SK-N-SH (cell line): ENCODE measurements around the gene SOX13. TPM values are rescaled to one million over a fixed set of nuclear protein-coding genes. Genes with fewer than 3 reads are reported as not detected.

Experiments
- CTCF ChIA-PET: fragments of 300-600, 350-600 bp; formaldehyde crosslinking; extraction: SDS; loops from one replicate; lab custom pipeline; 2021; lab: Yijun Ruan, JAX
- POLR2A ChIA-PET: fragments of 350-600 bp; sonication (Branson Sonifier 250); formaldehyde crosslinking; extraction: SDS; loops from one replicate; lab custom pipeline; 2020; ENCODE audit warnings: antibody characterized with exemption, inconsistent platforms; lab: Yijun Ruan, JAX
- DNase-seq: peaks from one replicate; pipeline ENCODE4 v3.0.0; 2012
- H2AFZ ChIP-seq: fragments of 200-600 bp; sonication (generic); 2 replicates; pipeline ENCODE4 v1.8.1; 2016; ENCODE audit warnings: antibody characterized with exemption, mild to moderate bottlenecking, low read depth
- H3F3A ChIP-seq: fragments of 200-600 bp; sonication (generic); replicated peaks from 2 replicates; pipeline ENCODE3; 2016; ENCODE audit warnings: antibody characterized with exemption, mild to moderate bottlenecking; ENCODE audit not compliant: insufficient read depth
- H3K27ac ChIP-seq, 2 experiments: fragments of 200-500 bp in 1 of 2; fragments of 200-600 bp in 1 of 2; sonication (Bioruptor generic) in 1 of 2; sonication (generic), shearing (Covaris generic) in 1 of 2; 2 replicates each; pipeline versions ENCODE4 v1.5.1 to v1.6.1; 2014 to 2016; ENCODE audit warnings: low read depth in 2 of 2, inconsistent platforms in 1 of 2, low read length in 1 of 2, mild to moderate bottlenecking in 1 of 2, mixed read lengths in 1 of 2
- H3K27me3 ChIP-seq: fragments of 200-600 bp; sonication (generic), shearing (Covaris generic); 2 replicates; pipeline ENCODE4 v1.6.1; 2016; ENCODE audit warnings: mixed run types; ENCODE audit not compliant: insufficient read depth
- H3K36me3 ChIP-seq, 2 experiments: fragments of 200-500 bp in 1 of 2; fragments of 200-600 bp in 1 of 2; sonication (Bioruptor generic) in 1 of 2; sonication (generic) in 1 of 2; replicated peaks in 1 of 2; 2 replicates each; pipeline versions ENCODE3 to v1.5.1; 2014 to 2016; ENCODE audit warnings: low read length in 1 of 2, mild to moderate bottlenecking in 1 of 2; ENCODE audit not compliant: insufficient read depth in 2 of 2, control insufficient read depth in 1 of 2
- H3K4me1 ChIP-seq, 2 experiments: fragments of 200-500 bp in 1 of 2; fragments of 200-600 bp in 1 of 2; sonication (Bioruptor generic) in 1 of 2; sonication (generic), shearing (Covaris generic) in 1 of 2; 2 replicates each; pipeline versions ENCODE4 v1.5.1 to v1.6.1; 2014 to 2016; ENCODE audit warnings: low read depth in 1 of 2, low read length in 1 of 2, mixed run types in 1 of 2; ENCODE audit not compliant: insufficient read depth in 2 of 2, control insufficient read depth in 1 of 2
- H3K4me2 ChIP-seq: fragments of 200-600 bp; sonication (generic), shearing (Covaris generic); 2 replicates; pipeline ENCODE4 v1.6.1; 2017; ENCODE audit warnings: mixed run types
- H3K4me3 ChIP-seq, 2 experiments: fragments of 200-500 bp in 1 of 2; fragments of 200-600 bp in 1 of 2; sonication (Bioruptor generic) in 1 of 2; sonication (generic), shearing (Covaris generic) in 1 of 2; 2 replicates each; pipeline versions ENCODE4 v1.5.1 to v1.8.1; 2014 to 2016; ENCODE audit warnings: low read depth in 2 of 2, inconsistent platforms in 1 of 2, low read length in 1 of 2, mild to moderate bottlenecking in 1 of 2, mixed read lengths in 1 of 2, moderate library complexity in 1 of 2
- H3K79me2 ChIP-seq: fragments of 200-600 bp; sonication (generic); 2 replicates; pipeline ENCODE4 v1.8.1; 2017; ENCODE audit warnings: mild to moderate bottlenecking; ENCODE audit not compliant: insufficient read depth
- H3K9ac ChIP-seq: fragments of 200-600 bp; sonication (generic); 2 replicates; pipeline ENCODE4 v1.6.1; 2017; ENCODE audit warnings: mixed run types
- H3K9me2 ChIP-seq: fragments of 200-600 bp; sonication (generic); 2 replicates; pipeline ENCODE4 v1.6.1; 2017; ENCODE audit warnings: mixed run types
- H3K9me3 ChIP-seq: fragments of 200-600 bp; sonication (generic); 2 replicates; pipeline ENCODE4 v1.6.1; 2017; ENCODE audit warnings: mixed run types, mild to moderate bottlenecking, moderate library complexity
- H4K20me1 ChIP-seq: fragments of 200-600 bp; sonication (generic); 2 replicates; pipeline ENCODE4 v1.6.1; 2017; ENCODE audit warnings: mild to moderate bottlenecking, mixed run types; ENCODE audit not compliant: insufficient read depth
- CHD2 ChIP-seq: fragments of 150-350 bp; IDR thresholded peaks from 2 replicates; pipeline ENCODE4 v1.6.1; 2018; ENCODE audit warnings: low read length; ENCODE audit not compliant: partially characterized antibody
- EP300 ChIP-seq, 2 experiments: IDR thresholded peaks; 2 replicates each; pipeline versions ENCODE4 v1.4.0 to v1.6.1; 2012; ENCODE audit warnings: borderline replicate concordance in 1 of 2, low read depth in 1 of 2, low read length in 1 of 2
- FOXJ3 ChIP-seq: sonication (generic); formaldehyde crosslinking; IDR thresholded peaks from 2 replicates; pipeline ENCODE4 v1.5.1; 2020; ENCODE audit warnings: mild to moderate bottlenecking, missing genetic modification reagents
- GATA2 ChIP-seq: sonication (generic); formaldehyde crosslinking; IDR thresholded peaks from 2 replicates; pipeline ENCODE4 v1.5.0; 2020; ENCODE audit warnings: mild to moderate bottlenecking, missing genetic modification reagents
- JUND ChIP-seq: IDR thresholded peaks from 2 replicates; pipeline ENCODE4 v1.4.0; 2012
- MEF2A ChIP-seq: IDR thresholded peaks from 2 replicates; pipeline ENCODE4 v1.4.0; 2012; ENCODE audit warnings: low read depth, borderline replicate concordance
- NFIC ChIP-seq: IDR thresholded peaks from 2 replicates; pipeline ENCODE4 v1.4.0; 2012; ENCODE audit warnings: borderline replicate concordance
- NRF1 ChIP-seq: IDR thresholded peaks from 2 replicates; pipeline ENCODE4 v1.6.1; 2012; ENCODE audit warnings: low read depth, mild to moderate bottlenecking, low read length
- POLR2AphosphoS5 ChIP-seq: IDR thresholded peaks from 2 replicates; pipeline ENCODE4 v1.6.1; 2012; ENCODE audit warnings: low read depth, low read length
- RAD21 ChIP-seq: IDR thresholded peaks from 2 replicates; pipeline ENCODE4 v1.6.1; 2012; ENCODE audit warnings: mild to moderate bottlenecking, low read length
- TAF1 ChIP-seq: IDR thresholded peaks from 2 replicates; pipeline ENCODE4 v1.6.1; 2012; ENCODE audit warnings: low read depth, mild to moderate bottlenecking, low read length, moderate library complexity, borderline replicate concordance
- TCF12 ChIP-seq: IDR thresholded peaks from 2 replicates; pipeline ENCODE4 v1.4.0; 2012
- TEAD4 ChIP-seq: IDR thresholded peaks from 2 replicates; pipeline ENCODE4 v1.4.0; 2012; ENCODE audit warnings: mild to moderate bottlenecking, borderline replicate concordance; ENCODE audit not compliant: insufficient read depth
- YY1 ChIP-seq: IDR thresholded peaks from 2 replicates; pipeline ENCODE4 v1.4.0; 2012; ENCODE audit warnings: low read depth, mild to moderate bottlenecking
- WGBS: methylation state at CpG from one replicate; pipeline ENCODE4 v1.1.6; 2017; ENCODE audit warnings: low lambda C conversion rate; 5-methylcytosine and 5-hydroxymethylcytosine counted together
- polyA plus RNA-seq, 3 experiments: library from polyadenylated mRNA; depleted of rRNA; stranded (reverse); fragments of >200 nt; gene quantifications; 2 replicates each; pipeline ENCODE4 v1.2.3, GENCODE V29; 2012
- TF ChIP-seq, protein P1 (sequence below): fragments of 150-350 bp; IDR thresholded peaks from 2 replicates; pipeline ENCODE4 v1.6.1; 2017; ENCODE audit warnings: antibody characterized with exemption, low read length, low read depth, borderline replicate concordance
- TF ChIP-seq, protein P2 (sequence below): IDR thresholded peaks from 2 replicates; pipeline ENCODE4 v1.6.1; 2012; ENCODE audit warnings: mild to moderate bottlenecking, low read depth, low read length, moderate library complexity
- TF ChIP-seq, protein P3 (sequence below): IDR thresholded peaks from 2 replicates; pipeline ENCODE4 v1.4.0; 2012; ENCODE audit warnings: low read depth, borderline replicate concordance
- TF ChIP-seq, protein P4 (sequence below): IDR thresholded peaks from 2 replicates; pipeline ENCODE4 v1.4.0; 2012; ENCODE audit warnings: low read depth
- TF ChIP-seq, protein P5 (sequence below): fragments of 150-350 bp; IDR thresholded peaks from 2 replicates; pipeline ENCODE4 v1.6.1; 2016; ENCODE audit warnings: mild to moderate bottlenecking, low read depth, low read length

SOX13 gene
- polyA plus RNA-seq, 1 of the 3 experiments (the other 2 are of a cell fraction), result 10.6 TPM

DNA sequence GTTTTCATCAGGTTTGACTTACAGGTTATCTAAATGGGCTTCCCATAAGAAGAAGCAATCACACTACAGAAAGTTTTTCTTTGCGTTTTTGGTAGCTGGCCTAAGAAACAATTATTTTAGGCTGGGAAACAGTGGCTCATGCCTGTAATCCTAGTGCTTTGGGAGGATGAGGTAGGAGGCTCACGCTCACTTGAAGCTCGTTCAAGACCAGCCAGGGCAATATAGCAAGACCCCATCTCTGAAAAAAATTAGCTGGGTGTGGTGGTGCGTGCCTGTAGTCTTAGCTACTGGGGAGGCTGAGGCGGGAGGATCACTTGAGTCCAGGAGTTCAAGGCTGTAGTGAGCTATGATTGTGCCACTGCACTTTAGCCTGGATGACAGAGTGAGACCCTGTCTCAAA is 94.8 kb downstream of the SOX13 start:
- H3K4me3 ChIP-seq, result no peak overlapping the region
- TF ChIP-seq POLR2AphosphoS5, result no peak
- no peak for TF ChIP-seq CHD2
- TF ChIP-seq NFIC, result no peak
- TF ChIP-seq JUND, result no peak
- TF ChIP-seq, all 33 proteins: peak for 0
- ChIA-PET CTCF (interaction anchor here (0.6 to 20.5 kb wide), 6 partner anchors 11 to 231 kb away, joined by 3 to 302 read pairs (median 8); partner anchors contain the start of gene PLEKHA6), POLR2A (interaction anchor here (0.6 kb wide), 1 partner anchor 306 kb away, joined by 5 read pairs; no protein-coding TSS in a partner anchor)
- Histone ChIP-seq H3K4me1 (0 out of 4 replicates have a peak, but pooled peaks cover 0 to 3% of the 10 kb centered on the region in 2 experiments), H3K27me3 (no peaks in the 10 kb centered on the region), H3K9ac (no peak overlapping the region), H3F3A (no peaks in the 10 kb centered on the region), H4K20me1 (no peaks in the 10 kb centered on the region), H3K79me2 (no peaks in the 10 kb centered on the region), H2AFZ (no peak overlapping the region), H3K9me2 (no peaks in the 10 kb centered on the region), H3K27ac (no peak overlapping the region), H3K9me3 (0 out of 2 replicates have a peak, but pooled peaks cover 5% of the 10 kb centered on the region), H3K4me2 (no peak overlapping the region), H3K36me3 (no peaks in the 10 kb centered on the region)
- 46% methylated on average over 5 of the region's 5 CpGs for whole genome bisulfite sequencing
- no peak for DNase-seq

DNA sequence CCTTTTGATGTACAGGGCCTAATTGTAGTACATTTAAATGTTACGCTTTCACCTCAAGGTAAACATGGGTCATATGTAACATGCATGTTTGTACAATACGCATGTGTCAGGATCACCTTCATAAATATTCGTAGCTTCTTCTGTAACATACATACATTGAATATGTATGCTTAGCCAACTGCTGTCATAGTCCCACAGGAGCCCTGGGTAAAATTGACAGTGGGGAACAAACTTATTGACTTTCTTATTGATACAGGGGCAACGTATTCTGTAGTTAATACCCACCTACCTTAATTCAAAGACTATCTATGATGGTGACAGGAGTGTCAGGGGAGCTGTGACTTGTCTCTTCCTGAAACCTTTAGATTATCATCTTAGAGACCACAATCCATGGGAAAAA is 96.9 kb downstream of the SOX13 start:
- no peaks in the 10 kb centered on the region for H3K36me3 ChIP-seq
- 0 out of 2 replicates have a peak, but pooled peaks cover 5% of the 10 kb centered on the region for H3K9me3 ChIP-seq
- CTCF ChIA-PET, result interaction anchor here (0.6 to 20.5 kb wide), 4 partner anchors 36 to 246 kb away, joined by 3 to 302 read pairs (median 16); partner anchors contain the start of gene PLEKHA6
- POLR2A ChIA-PET, result no interaction called here
- TF ChIP-seq, protein P1, sequence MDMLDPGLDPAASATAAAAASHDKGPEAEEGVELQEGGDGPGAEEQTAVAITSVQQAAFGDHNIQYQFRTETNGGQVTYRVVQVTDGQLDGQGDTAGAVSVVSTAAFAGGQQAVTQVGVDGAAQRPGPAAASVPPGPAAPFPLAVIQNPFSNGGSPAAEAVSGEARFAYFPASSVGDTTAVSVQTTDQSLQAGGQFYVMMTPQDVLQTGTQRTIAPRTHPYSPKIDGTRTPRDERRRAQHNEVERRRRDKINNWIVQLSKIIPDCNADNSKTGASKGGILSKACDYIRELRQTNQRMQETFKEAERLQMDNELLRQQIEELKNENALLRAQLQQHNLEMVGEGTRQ, result no peak
- TF ChIP-seq GATA2 (CRISPR knock-in tag) (no peak), TAF1 (no peak), NRF1 (no peak), TCF12 (no peak), YY1 (no peak), TEAD4 (no peak), RAD21 (no peak), EP300 (IDR thresholded peaks at IDR 0.05; ENCODE audit: borderline replicate concordance in 1 of 2, low read depth in 1 of 2, low read length in 1 of 2) (no peak), MEF2A (no peak), NFIC (no peak), FOXJ3 (CRISPR knock-in tag) (no peak)
- TF ChIP-seq, protein P2, sequence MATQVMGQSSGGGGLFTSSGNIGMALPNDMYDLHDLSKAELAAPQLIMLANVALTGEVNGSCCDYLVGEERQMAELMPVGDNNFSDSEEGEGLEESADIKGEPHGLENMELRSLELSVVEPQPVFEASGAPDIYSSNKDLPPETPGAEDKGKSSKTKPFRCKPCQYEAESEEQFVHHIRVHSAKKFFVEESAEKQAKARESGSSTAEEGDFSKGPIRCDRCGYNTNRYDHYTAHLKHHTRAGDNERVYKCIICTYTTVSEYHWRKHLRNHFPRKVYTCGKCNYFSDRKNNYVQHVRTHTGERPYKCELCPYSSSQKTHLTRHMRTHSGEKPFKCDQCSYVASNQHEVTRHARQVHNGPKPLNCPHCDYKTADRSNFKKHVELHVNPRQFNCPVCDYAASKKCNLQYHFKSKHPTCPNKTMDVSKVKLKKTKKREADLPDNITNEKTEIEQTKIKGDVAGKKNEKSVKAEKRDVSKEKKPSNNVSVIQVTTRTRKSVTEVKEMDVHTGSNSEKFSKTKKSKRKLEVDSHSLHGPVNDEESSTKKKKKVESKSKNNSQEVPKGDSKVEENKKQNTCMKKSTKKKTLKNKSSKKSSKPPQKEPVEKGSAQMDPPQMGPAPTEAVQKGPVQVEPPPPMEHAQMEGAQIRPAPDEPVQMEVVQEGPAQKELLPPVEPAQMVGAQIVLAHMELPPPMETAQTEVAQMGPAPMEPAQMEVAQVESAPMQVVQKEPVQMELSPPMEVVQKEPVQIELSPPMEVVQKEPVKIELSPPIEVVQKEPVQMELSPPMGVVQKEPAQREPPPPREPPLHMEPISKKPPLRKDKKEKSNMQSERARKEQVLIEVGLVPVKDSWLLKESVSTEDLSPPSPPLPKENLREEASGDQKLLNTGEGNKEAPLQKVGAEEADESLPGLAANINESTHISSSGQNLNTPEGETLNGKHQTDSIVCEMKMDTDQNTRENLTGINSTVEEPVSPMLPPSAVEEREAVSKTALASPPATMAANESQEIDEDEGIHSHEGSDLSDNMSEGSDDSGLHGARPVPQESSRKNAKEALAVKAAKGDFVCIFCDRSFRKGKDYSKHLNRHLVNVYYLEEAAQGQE, result no peak
- TF ChIP-seq, protein P3, sequence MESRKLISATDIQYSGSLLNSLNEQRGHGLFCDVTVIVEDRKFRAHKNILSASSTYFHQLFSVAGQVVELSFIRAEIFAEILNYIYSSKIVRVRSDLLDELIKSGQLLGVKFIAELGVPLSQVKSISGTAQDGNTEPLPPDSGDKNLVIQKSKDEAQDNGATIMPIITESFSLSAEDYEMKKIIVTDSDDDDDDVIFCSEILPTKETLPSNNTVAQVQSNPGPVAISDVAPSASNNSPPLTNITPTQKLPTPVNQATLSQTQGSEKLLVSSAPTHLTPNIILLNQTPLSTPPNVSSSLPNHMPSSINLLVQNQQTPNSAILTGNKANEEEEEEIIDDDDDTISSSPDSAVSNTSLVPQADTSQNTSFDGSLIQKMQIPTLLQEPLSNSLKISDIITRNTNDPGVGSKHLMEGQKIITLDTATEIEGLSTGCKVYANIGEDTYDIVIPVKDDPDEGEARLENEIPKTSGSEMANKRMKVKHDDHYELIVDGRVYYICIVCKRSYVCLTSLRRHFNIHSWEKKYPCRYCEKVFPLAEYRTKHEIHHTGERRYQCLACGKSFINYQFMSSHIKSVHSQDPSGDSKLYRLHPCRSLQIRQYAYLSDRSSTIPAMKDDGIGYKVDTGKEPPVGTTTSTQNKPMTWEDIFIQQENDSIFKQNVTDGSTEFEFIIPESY, result no peak
- TF ChIP-seq, protein P4, sequence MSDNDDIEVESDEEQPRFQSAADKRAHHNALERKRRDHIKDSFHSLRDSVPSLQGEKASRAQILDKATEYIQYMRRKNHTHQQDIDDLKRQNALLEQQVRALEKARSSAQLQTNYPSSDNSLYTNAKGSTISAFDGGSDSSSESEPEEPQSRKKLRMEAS, result no peak
- TF ChIP-seq, protein P5, sequence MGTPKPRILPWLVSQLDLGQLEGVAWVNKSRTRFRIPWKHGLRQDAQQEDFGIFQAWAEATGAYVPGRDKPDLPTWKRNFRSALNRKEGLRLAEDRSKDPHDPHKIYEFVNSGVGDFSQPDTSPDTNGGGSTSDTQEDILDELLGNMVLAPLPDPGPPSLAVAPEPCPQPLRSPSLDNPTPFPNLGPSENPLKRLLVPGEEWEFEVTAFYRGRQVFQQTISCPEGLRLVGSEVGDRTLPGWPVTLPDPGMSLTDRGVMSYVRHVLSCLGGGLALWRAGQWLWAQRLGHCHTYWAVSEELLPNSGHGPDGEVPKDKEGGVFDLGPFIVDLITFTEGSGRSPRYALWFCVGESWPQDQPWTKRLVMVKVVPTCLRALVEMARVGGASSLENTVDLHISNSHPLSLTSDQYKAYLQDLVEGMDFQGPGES, result no peak
- DNase-seq, result no peak
- H3F3A ChIP-seq, result no peaks in the 10 kb centered on the region
- no peaks in the 10 kb centered on the region for H3K27me3 ChIP-seq
- 75% methylated on average over 4 of the region's 4 CpGs for WGBS
- H3K79me2 ChIP-seq, result no peaks in the 10 kb centered on the region
- H3K4me1 ChIP-seq, result 0 out of 4 replicates have a peak, but pooled peaks cover 0 to 3% of the 10 kb centered on the region in 2 experiments
- H4K20me1 ChIP-seq, result no peaks in the 10 kb centered on the region
- H3K4me2 ChIP-seq, result no peak overlapping the region
- H2AFZ ChIP-seq, result no peak overlapping the region
- no peak overlapping the region for H3K9ac ChIP-seq
- no peak overlapping the region for H3K4me3 ChIP-seq
- no peak overlapping the region for H3K27ac ChIP-seq
- H3K9me2 ChIP-seq, result no peaks in the 10 kb centered on the region
